HEK293T (cell line): Measurements from ENCODE around the gene PTPRM.

Experiments
- CTCF ChIA-PET: fragments of 350-600 bp; formaldehyde crosslinking; extraction: SDS; loops from one replicate; lab custom pipeline; 2021; ENCODE audit warnings: antibody characterized with exemption, inconsistent platforms; lab: Yijun Ruan, JAX
- POLR2A ChIA-PET: fragments of 350-600 bp; formaldehyde crosslinking; extraction: SDS; loops from one replicate; lab custom pipeline; 2020; ENCODE audit warnings: antibody characterized with exemption, inconsistent platforms; lab: Yijun Ruan, JAX
- DNase-seq: peaks from one replicate; pipeline ENCODE4 v3.0.0; 2012; ENCODE audit warnings: mixed read lengths; ENCODE audit errors: extremely low spot score
- ARNT ChIP-seq: fragments of 450-650 bp; IDR thresholded peaks from 2 replicates; pipeline ENCODE4 v1.6.1; 2017; ENCODE audit warnings: mild to moderate bottlenecking
- BHLHE40 ChIP-seq: fragments of 450-650 bp; IDR thresholded peaks from 2 replicates; pipeline ENCODE4 v1.6.1; 2016; ENCODE audit warnings: mild to moderate bottlenecking, moderate library complexity, borderline replicate concordance
- CTBP1 ChIP-seq: fragments of 450-650 bp; IDR thresholded peaks from 2 replicates; pipeline ENCODE4 v1.6.1; 2016; ENCODE audit warnings: borderline replicate concordance
- ELF4 ChIP-seq: fragments of 450-650 bp; IDR thresholded peaks from 2 replicates; pipeline ENCODE4 v1.6.1; 2017; ENCODE audit warnings: antibody characterized with exemption
- FOXA1 ChIP-seq: fragments of 450-650 bp; IDR thresholded peaks from 2 replicates; pipeline ENCODE4 v1.6.1; 2016; ENCODE audit warnings: mild to moderate bottlenecking
- FOXK2 ChIP-seq: fragments of 450-650 bp; IDR thresholded peaks from 2 replicates; pipeline ENCODE4 v1.6.1; 2016; ENCODE audit warnings: mild to moderate bottlenecking
- FOXM1 ChIP-seq: fragments of 450-650 bp; IDR thresholded peaks from 2 replicates; pipeline ENCODE4 v1.6.1; 2017; ENCODE audit warnings: mild to moderate bottlenecking, borderline replicate concordance
- L3MBTL2 ChIP-seq: fragments of 450-650 bp; conservative IDR thresholded peaks from 2 replicates; pipeline ENCODE4 v1.6.1; 2016; ENCODE audit warnings: mild to moderate bottlenecking
- LEF1 ChIP-seq: fragments of 450-650 bp; IDR thresholded peaks from 2 replicates; pipeline ENCODE4 v1.6.1; 2017; ENCODE audit warnings: mild to moderate bottlenecking, borderline replicate concordance
- NFRKB ChIP-seq: fragments of 450-650 bp; IDR thresholded peaks from 2 replicates; pipeline ENCODE4 v1.6.1; 2016; ENCODE audit warnings: mild to moderate bottlenecking, moderate library complexity
- SP1 ChIP-seq: fragments of 450-650 bp; IDR thresholded peaks from 2 replicates; pipeline ENCODE4 v1.6.1; 2017
- SUZ12 ChIP-seq: fragments of 450-650 bp; IDR thresholded peaks from 2 replicates; pipeline ENCODE4 v1.6.1; 2016; ENCODE audit warnings: mild to moderate bottlenecking
- TARDBP ChIP-seq: fragments of 450-650 bp; IDR thresholded peaks from 2 replicates; pipeline ENCODE4 v1.6.1; 2016
- ZNF384 ChIP-seq: fragments of 450-650 bp; IDR thresholded peaks from 2 replicates; pipeline ENCODE4 v1.6.1; 2016
- TF ChIP-seq, protein P1 (sequence below): fragments of 450-650 bp; IDR thresholded peaks from 2 replicates; pipeline ENCODE4 v1.6.1; 2016

Gene PTPRM

DNA sequence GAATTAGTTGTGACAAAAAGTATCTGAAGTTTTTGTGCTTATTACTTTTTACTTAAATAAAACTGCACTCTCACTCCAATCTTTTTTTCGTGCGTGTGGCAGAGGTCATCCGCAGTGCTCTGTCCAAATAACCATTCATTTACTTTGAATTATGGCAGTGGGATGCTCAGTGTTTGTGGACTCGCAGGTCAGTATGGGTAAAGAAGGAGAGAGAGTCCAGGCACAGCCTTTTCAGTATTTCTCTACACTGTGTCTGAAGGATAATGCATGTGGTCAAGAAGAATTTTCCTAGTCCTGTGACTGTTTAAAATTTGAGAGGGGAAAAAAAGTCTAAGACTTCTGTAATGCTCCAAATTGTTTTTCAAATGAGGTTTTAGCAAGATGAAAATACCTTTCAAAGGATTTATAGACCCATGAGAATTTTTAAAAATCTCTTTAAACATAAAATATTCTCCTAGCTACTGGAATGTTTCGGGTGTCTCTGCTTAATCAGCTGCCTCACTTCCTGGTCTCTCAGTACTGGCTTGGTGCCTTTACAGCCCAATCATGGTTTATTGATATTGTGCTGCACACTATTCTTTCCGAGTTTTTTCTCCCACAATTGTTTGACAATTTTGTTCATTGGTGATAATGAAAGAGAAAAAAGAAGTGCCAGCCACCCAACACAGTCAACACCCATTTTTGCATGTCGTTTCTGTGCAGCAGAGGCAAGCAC lies 453.2 kb downstream of the PTPRM start:
- DNase-seq: no peak
- CTCF ChIA-PET: no interaction called here
- POLR2A ChIA-PET: no interaction called here
- TF ChIP-seq ZNF384: no peak
- no peak for TF ChIP-seq ARNT
- TF ChIP-seq SP1: no peak
- TF ChIP-seq LEF1: no peak
- TF ChIP-seq, protein P1, sequence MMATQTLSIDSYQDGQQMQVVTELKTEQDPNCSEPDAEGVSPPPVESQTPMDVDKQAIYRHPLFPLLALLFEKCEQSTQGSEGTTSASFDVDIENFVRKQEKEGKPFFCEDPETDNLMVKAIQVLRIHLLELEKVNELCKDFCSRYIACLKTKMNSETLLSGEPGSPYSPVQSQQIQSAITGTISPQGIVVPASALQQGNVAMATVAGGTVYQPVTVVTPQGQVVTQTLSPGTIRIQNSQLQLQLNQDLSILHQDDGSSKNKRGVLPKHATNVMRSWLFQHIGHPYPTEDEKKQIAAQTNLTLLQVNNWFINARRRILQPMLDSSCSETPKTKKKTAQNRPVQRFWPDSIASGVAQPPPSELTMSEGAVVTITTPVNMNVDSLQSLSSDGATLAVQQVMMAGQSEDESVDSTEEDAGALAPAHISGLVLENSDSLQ: no peak
- no peak for TF ChIP-seq FOXK2
- no peak for TF ChIP-seq TARDBP
- no peak for TF ChIP-seq NFRKB
- no peak for TF ChIP-seq SUZ12
- TF ChIP-seq L3MBTL2: no peak
- TF ChIP-seq BHLHE40: no peak
- TF ChIP-seq CTBP1: no peak
- no peak for TF ChIP-seq FOXA1

DNA sequence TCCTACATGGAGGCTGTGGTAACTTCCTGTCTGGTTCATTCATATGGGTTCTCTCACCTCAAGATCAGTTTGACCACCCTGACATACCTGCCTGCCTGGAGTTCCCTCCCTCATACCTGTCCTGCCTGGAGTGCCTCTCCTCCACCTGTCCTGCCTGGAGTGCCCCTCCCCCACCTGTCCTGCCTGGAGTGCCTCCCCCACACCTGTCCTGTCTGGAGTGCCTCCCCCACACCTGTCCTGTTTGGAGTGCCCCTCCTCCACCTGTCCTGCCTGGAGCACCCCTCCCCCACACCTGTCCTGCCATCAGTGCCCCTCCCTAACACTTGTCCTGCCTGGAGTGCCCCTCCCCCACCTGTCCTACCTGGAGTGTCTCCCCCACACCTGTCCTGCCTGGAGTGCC lies 461.9 kb downstream of the PTPRM start:
- POLR2A ChIA-PET: no interaction called here
- CTCF ChIA-PET: no interaction called here
- TF ChIP-seq BHLHE40: no peak
- no peak for TF ChIP-seq FOXA1
- no peak for TF ChIP-seq L3MBTL2
- no peak for TF ChIP-seq NFRKB
- no peak for TF ChIP-seq FOXM1
- no peak for TF ChIP-seq LEF1
- TF ChIP-seq SP1: no peak
- DNase-seq: no peak

DNA sequence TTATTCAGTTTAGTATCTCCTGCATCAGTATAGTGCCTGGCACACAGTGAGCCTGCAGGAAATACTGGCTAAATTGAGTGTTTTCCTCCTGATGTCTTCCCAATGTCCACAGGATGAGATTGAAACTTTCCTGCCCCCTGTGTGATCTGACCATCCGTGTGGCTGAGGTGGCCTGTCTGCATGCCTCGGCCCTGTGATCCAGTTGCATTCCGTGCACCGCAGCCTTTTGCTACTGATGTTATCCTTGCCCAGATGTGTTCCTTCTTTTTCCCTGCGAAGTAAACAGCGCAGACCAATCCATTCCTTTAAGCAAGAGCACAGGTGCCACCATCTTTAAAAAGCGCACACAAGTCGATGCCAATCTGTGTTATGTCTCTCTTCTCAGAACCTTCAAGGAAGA lies 462.6 kb downstream of the PTPRM start:
- no peak for TF ChIP-seq ELF4
- TF ChIP-seq FOXA1: no peak
- no peak for TF ChIP-seq L3MBTL2
- TF ChIP-seq FOXK2: no peak
- TF ChIP-seq TARDBP: no peak
- TF ChIP-seq BHLHE40: no peak
- TF ChIP-seq SUZ12: no peak
- ChIA-PET CTCF (no interaction called here), POLR2A (no interaction called here)
- no peak for DNase-seq

DNA sequence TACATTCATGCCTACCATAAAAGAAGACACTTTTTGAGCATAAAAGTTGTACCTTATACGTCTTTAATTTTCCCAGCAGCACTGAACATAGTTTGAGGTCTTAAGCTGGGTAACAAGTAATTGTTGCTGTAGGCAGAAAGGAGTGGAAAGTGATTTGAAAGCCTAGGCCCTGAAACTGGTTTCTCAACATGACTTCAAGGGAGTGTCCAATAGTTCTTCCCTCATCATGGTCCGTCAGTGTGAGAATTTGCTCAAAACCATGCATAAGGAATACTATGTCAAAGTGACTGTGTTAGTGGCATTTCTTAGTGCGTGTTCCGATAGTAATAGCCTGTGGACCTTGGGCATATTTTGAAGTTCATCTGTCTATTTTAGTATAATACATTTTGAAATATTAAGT lies 463.1 kb downstream of the PTPRM start:
- no peak for DNase-seq
- POLR2A ChIA-PET: no interaction called here
- CTCF ChIA-PET: no interaction called here
- no peak for TF ChIP-seq ELF4

DNA sequence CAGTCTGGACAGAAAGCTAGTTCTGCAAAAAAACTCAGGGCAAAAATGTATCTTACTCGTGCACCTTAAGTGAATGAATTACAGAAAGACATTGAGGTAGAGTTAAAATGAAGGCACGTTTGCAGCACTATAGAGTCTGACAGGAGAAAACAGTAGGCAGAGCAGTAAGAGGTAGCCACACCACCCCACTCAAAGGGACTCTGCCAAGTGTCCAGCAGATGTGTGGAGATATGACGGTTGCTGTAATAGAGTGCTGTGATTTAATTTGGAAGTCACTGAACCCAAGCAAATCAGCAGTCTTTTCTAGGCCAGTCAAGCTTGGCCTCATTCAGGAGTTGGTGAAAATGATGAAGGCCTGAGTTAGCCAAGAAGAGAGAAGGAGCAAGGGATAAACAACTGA lies 464.4 kb downstream of the PTPRM start:
- ChIA-PET CTCF (no interaction called here), POLR2A (no interaction called here)
- TF ChIP-seq ZNF384 (no peak), NFRKB (no peak), ELF4 (no peak), ARNT (no peak), CTBP1 (no peak)
- DNase-seq: no peak

DNA sequence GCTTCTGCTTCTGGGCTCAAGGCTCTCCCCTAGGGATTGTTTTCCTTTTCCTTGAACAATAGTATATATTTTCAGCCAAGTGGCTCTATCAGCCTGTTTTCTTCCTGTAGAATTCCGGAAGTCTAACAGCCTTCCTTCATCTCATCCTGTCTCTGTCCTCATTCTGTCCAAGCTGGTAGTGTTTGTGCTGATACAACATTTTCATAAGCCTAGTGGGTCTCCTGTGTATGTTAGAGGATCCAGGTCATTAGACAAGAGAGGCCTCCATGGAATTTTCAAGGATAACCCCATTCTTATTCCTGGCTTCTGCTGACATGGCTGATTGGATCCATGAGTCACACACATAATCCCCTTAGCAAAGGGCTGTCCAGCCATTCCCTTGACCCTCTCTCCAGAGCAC lies 467.6 kb downstream of the PTPRM start:
- no peak for DNase-seq
- ChIA-PET POLR2A (no interaction called here), CTCF (no interaction called here)
- no peak for TF ChIP-seq ARNT
- TF ChIP-seq NFRKB: no peak

DNA sequence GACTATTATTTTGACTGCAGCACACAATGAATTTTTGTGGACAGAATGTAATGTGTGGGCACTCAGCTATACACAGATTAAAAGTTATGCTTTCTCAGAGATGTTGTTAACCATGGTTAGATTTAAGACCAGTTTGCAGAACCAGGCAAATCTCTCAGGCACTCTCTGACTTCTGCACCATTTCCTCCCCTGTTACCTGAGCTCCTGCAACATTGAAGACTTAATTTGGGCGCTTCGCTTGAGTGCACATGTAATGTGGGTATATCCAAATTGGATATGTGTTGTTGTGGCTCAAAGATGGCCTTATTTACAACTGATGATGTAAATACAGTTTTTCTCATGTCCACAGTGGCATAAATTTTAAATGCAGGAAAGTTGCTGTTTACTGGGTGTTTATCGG lies 469.4 kb downstream of the PTPRM start:
- DNase-seq: no peak
- TF ChIP-seq SUZ12 (no peak), LEF1 (no peak), ARNT (no peak), SP1 (no peak), FOXA1 (no peak), FOXM1 (no peak), CTBP1 (no peak), NFRKB (no peak), TARDBP (no peak)
- POLR2A ChIA-PET: no interaction called here
- CTCF ChIA-PET: no interaction called here

DNA sequence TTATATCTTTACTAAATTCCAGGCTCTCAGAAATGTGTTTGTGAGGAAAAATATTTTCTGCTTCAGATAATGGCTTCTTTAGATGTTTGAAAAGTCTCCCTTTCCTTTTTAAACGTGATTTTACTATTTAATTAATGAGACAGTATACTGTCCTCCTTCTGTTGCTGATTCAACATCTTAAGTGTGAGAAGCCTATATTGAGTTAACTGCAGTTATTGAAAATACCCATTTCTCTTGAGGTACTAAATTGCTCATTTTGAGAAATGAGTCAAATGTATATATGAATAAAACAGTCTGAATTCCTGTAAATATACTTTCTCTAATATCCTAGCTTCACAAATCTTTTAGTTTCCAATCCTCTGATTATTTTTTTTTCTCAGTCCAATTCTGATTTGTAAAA lies 470.2 kb downstream of the PTPRM start:
- DNase-seq: no peak
- TF ChIP-seq SUZ12 (no peak), NFRKB (no peak), FOXK2 (no peak), FOXM1 (no peak), FOXA1 (no peak), L3MBTL2 (no peak), BHLHE40 (no peak), TARDBP (no peak), ZNF384 (no peak)
- TF ChIP-seq, protein P1: no peak
- ChIA-PET POLR2A (no interaction called here), CTCF (no interaction called here)

DNA sequence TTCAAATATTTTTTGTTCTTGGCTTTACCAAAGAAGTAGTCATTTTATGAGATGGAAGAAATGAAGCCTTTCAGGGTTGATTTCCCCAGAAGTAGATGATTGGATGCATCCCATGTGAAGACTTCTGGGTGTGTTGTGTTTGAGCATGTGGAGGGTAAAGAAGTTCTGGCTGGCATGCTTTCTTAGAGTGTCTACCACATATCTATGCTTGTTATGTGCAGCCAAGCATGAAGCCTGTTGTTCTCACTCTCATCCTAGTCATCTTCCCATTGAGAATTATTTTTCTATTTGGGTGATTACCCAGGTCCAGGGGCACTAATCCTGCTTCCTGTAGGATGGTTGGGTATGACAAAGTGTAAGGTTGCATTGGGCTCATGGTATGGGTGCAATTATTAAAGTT lies 472.9 kb downstream of the PTPRM start:
- CTCF ChIA-PET: no interaction called here
- TF ChIP-seq FOXA1 (no peak), FOXM1 (no peak), ELF4 (no peak), ZNF384 (no peak), SUZ12 (no peak), SP1 (no peak), CTBP1 (no peak), ARNT (no peak), BHLHE40 (no peak), LEF1 (no peak)
- TF ChIP-seq, protein P1: no peak
- DNase-seq: no peak
- POLR2A ChIA-PET: no interaction called here
